Adrenal gland (tissue), 12 donors: Measurements from ENCODE around the gene CD300LB. TPM values are rescaled to one million over a fixed set of nuclear protein-coding genes. Genes with fewer than 3 reads are reported as not detected.
"Not testable (repeated sequence)": the region's sequence is repeated elsewhere in the genome, so short reads cannot be mapped to it uniquely, and the experiment has no call there.

ENCODE experiments used
- DNase-seq, 7 donors: peaks; one replicate each; pipeline ENCODE4 v3.0.0-alpha.2; 2019 to 2020
- H3K27ac ChIP-seq, 5 donors: fragments of 200-600 bp; sonication (generic) in 4 of 5; 1 replicate in 3 of 5; 2 replicates in 2 of 5; pipeline versions ENCODE4 v1.5.1 to v1.8.0; 2016 to 2020; ENCODE audit warnings: mild to moderate bottlenecking in 1 of 5
- H3K27me3 ChIP-seq: fragments of 200-600 bp; 2 replicates; pipeline ENCODE4 v1.8.0; 2021
- H3K36me3 ChIP-seq, 2 donors: fragments of 200-600 bp; replicated peaks in 1 of 2; 1 replicate in 1 of 2; 2 replicates in 1 of 2; pipeline versions ENCODE4 v1.5.1 to v1.8.0; 2018 to 2022
- H3K4me1 ChIP-seq, 2 donors: fragments of 200-600 bp; replicated peaks in 1 of 2; 1 replicate in 1 of 2; 2 replicates in 1 of 2; pipeline versions ENCODE4 v1.5.1 to v1.8.0; 2018 to 2021
- H3K4me3 ChIP-seq, 4 donors: fragments of 200-600 bp; sonication (generic) in 3 of 4; one replicate each; pipeline ENCODE4 v1.5.1; 2016 to 2018
- H3K9me3 ChIP-seq, 3 donors: fragments of 200-600 bp; sonication (generic) in 1 of 3; replicated peaks in 1 of 3; 1 replicate in 2 of 3; 2 replicates in 1 of 3; pipeline versions ENCODE4 v1.5.1 to v1.8.0; 2016 to 2021
- POLR2A ChIP-seq, 2 donors: fragments of 450-650 bp; IDR thresholded peaks; one replicate each; pipeline ENCODE4 v1.6.1; 2017; ENCODE audit warnings: antibody characterized with exemption in 2 of 2, mild to moderate bottlenecking in 2 of 2, moderate library complexity in 1 of 2
- WGBS, 4 donors: extraction: QIAGEN DNeasy Blood & Tissue Kit in 2 of 4; methylation state at CpG; one replicate each; pipeline versions ENCODE4 v1.1.5 to v1.1.7; 2013 to 2017; 5-methylcytosine and 5-hydroxymethylcytosine counted together
- intact Hi-C, 2 donors: fragments of 100-400 bp; cut with DNase I; formaldehyde crosslinking; loops; one replicate each; pipeline versions ENCODE4 v1.14.1 to v1.15.0; 2022 to 2023
- polyA plus RNA-seq, 3 donors: library from polyadenylated mRNA; stranded (reverse); fragments of 200-250 nt in 2 of 3; fragments of 350-450 nt in 1 of 3; fragmentation: Illumina TruSeq in 1 of 3; extraction: RNeasy Lipid Tissue Mini Kit (QIAGEN cat#74804) in 1 of 3; gene quantifications; one replicate each; pipeline ENCODE4 v1.2.3, GENCODE V29; 2013 to 2014
- total RNA-seq, 9 donors: library from RNA; depleted of rRNA in 4 of 9; stranded (reverse); fragments of >200 nt in 4 of 9; fragments of 120-200 nt in 1 of 9; fragmentation: NEBNext Ultra II Directional in 1 of 9; extraction: Animal tissue kit (Norgen Biotek cat#: 25700) in 1 of 9; gene quantifications; one replicate each; pipeline versions ENCODE4 v1.1.0 to v1.2.4, GENCODE V29; 2013 to 2023
- TF ChIP-seq, protein P1 (sequence below), 6 experiments: fragments of 450-650 bp in 4 of 6; fragments of 200-600 bp in 2 of 6; sonication (generic) in 1 of 6; IDR thresholded peaks; 1 replicate in 5 of 6; 2 replicates in 1 of 6; pipeline versions ENCODE4 v1.5.1 to v1.8.0; 2016 to 2021; ENCODE audit warnings: antibody characterized with exemption in 6 of 6, mild to moderate bottlenecking in 2 of 6, moderate library complexity in 1 of 6
- donor health status: healthy with polysubstance abuse.
- donor health status: Bipolar disorder and iron deficiency.
- donor health status: DM: yes; HTN: yes; CAD: no.
- donor health status: DM: no; HTN: no; CAD: no.
- donor health status: DM: no; HTN: no; CAD: no.
- donor health status: DM: yes; HTN: yes; CAD: no.

The CD300LB gene
- total and polyA plus RNA-seq, 12 donors: 0.17 to 0.95 (median 0.28) TPM; not detected in 1

- Histone ChIP-seq H3K9me3 (no peaks in the 10 kb centered on the region), H3K4me1 (no peaks in the 10 kb centered on the region), H3K4me3 (no peak overlapping the region), H3K27me3 (no peaks in the 10 kb centered on the region), H3K27ac (no peak overlapping the region), H3K36me3 (no peaks in the 10 kb centered on the region)
- intact Hi-C loops: no loop called here
- TF ChIP-seq POLR2A (IDR thresholded peaks at IDR 0.05): no peak
- TF ChIP-seq, protein P1, sequence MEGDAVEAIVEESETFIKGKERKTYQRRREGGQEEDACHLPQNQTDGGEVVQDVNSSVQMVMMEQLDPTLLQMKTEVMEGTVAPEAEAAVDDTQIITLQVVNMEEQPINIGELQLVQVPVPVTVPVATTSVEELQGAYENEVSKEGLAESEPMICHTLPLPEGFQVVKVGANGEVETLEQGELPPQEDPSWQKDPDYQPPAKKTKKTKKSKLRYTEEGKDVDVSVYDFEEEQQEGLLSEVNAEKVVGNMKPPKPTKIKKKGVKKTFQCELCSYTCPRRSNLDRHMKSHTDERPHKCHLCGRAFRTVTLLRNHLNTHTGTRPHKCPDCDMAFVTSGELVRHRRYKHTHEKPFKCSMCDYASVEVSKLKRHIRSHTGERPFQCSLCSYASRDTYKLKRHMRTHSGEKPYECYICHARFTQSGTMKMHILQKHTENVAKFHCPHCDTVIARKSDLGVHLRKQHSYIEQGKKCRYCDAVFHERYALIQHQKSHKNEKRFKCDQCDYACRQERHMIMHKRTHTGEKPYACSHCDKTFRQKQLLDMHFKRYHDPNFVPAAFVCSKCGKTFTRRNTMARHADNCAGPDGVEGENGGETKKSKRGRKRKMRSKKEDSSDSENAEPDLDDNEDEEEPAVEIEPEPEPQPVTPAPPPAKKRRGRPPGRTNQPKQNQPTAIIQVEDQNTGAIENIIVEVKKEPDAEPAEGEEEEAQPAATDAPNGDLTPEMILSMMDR (IDR thresholded peaks at IDR 0.05): no peak
- 57 to 67% (median 58%) methylated on average over 3 of the region's 3 CpGs for WGBS, 4 donors
- no peak for DNase-seq
Measured at GRCh38 chr17:74561586-74561985, 30.3 kb upstream of the CD300LB start.

- intact Hi-C loops: no loop called here
- WGBS, 4 donors: 68 to 86% (median 74%) methylated on average over 6 of the region's 6 CpGs
- no peak for DNase-seq
Measured at GRCh38 chr17:74558882-74559519, 27.7 kb upstream of the CD300LB start.

DNA sequence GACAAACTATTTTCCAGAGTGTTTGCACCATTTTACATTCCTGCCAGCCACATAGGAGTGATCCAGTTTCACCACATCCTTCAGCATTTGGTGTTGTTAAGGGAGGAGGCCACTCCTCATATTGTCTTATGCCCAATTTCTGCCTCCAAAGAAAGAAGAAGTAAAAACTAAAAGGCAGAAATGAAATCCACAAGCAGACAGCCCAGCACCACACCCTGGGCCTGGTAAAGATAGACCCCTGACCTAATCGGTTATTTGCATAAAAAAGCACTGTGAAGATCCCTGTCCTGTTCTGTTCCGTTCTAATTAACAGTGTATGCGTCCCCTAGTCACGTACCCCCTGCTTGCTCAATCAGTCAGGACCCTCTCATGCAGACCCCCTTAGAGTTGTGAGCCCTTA, 27.1 kb upstream of the CD300LB start:
- H3K27me3 ChIP-seq, H3K27ac ChIP-seq, H3K36me3 ChIP-seq, H3K9me3 ChIP-seq, DNase-seq, H3K4me3 ChIP-seq, H3K4me1 ChIP-seq, intact Hi-C loops: not testable (repeated sequence)
- 67 to 80% (median 76%) methylated on average over 4 of the region's 4 CpGs for WGBS, 4 donors

More at GRCh38 chr17:74558882-74559519, 27.7 kb upstream of the CD300LB start:
- H3K27ac ChIP-seq: no peak overlapping the region
- no peaks in the 10 kb centered on the region for H3K36me3 ChIP-seq
- H3K4me3 ChIP-seq: no peak overlapping the region
- TF ChIP-seq, protein P1 (IDR thresholded peaks at IDR 0.05): no peak
- no peak for TF ChIP-seq POLR2A (IDR thresholded peaks at IDR 0.05)
- H3K9me3 ChIP-seq: no peaks in the 10 kb centered on the region
- H3K27me3 ChIP-seq: no peaks in the 10 kb centered on the region
- no peaks in the 10 kb centered on the region for H3K4me1 ChIP-seq

GRCh38 chr17:74555427-74555940, 24.2 kb upstream of the CD300LB start:
- Histone ChIP-seq H3K4me3 (no peak overlapping the region), H3K36me3 (no peaks in the 10 kb centered on the region), H3K27me3 (no peaks in the 10 kb centered on the region), H3K4me1 (no peaks in the 10 kb centered on the region), H3K27ac (no peak overlapping the region), H3K9me3 (no peaks in the 10 kb centered on the region)
- no peak for DNase-seq
- TF ChIP-seq, protein P1 (IDR thresholded peaks at IDR 0.05): no peak
- no peak for TF ChIP-seq POLR2A (IDR thresholded peaks at IDR 0.05)
- intact Hi-C loops: no loop called here
- 61 to 76% (median 66%) methylated on average over 7 of the region's 7 CpGs for WGBS, 4 donors

GRCh38 chr17:74554909-74555308, 23.6 kb upstream of the CD300LB start:
- DNase-seq: no peak
- WGBS, 4 donors: 56 to 74% (median 65%) methylated on average over 6 of the region's 6 CpGs
- Histone ChIP-seq H3K4me1 (no peaks in the 10 kb centered on the region), H3K27ac (no peak overlapping the region), H3K4me3 (no peak overlapping the region), H3K9me3 (no peaks in the 10 kb centered on the region), H3K27me3 (no peaks in the 10 kb centered on the region), H3K36me3 (no peaks in the 10 kb centered on the region)
- TF ChIP-seq, protein P1 (IDR thresholded peaks at IDR 0.05): no peak
- no peak for TF ChIP-seq POLR2A (IDR thresholded peaks at IDR 0.05)
- intact Hi-C loops: no loop called here
